Measurements from ENCODE around the gene PCSK6. TPM values are rescaled to one million over a fixed set of nuclear protein-coding genes. Genes with fewer than 3 reads are reported as not detected.

The PCSK6 gene
- total and polyA plus RNA-seq, 2 donors from 2014 or later = 3.8 to 7.3 TPM

DNA sequence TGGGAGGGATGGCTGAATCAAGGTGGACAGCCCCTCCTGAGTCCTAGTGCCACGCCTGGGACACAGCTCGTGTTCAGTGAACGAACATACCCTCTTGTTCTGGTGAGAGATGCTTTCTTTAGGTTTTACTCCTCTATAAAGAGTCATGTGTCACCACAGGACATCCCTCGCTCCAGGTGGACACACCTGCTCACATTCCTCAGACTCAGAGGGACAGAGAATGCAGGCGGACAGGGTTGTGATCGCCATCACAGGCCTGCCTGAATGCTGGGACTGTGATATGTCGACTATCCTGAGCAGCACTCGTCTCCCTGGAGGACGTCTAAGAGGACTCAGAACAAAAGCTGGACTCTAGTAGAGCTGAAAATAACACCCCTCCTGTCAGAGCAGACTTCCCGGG, 98.1 kb downstream of the PCSK6 start:
- FAIRE-seq = no peak
- H3K9me3 ChIP-seq (ENCODE audit: control insufficient read depth in 2 of 3, insufficient read depth in 1 of 3, low read length in 3 of 3) = no peaks in the 10 kb centered on the region

DNA sequence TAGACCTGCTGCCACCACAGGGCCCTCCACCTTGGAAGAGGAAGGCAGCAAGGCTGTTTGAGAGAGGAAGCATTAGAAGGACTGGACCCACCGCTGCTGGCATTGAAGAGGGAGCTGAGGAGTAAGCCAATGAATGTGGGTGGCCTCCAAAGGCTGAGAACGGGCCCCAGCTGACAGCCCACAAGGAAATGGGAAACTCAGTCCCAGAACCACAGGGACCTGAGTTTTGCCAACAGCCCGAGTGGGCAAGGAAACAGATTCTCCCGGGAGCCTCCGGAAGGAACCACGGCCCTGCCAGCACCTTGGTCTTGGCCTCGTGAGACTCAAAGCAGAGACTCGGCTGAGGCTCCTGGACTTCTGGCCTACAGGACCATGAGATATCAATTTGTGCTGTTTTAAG, 99.0 kb downstream of the PCSK6 start:
- FAIRE-seq (no peak), DNase-seq (no peak)
- intact Hi-C loops (cut with DNase I) = no loop called here
- no peak overlapping the region for H3K9ac ChIP-seq (ENCODE audit: low read length in 3 of 3)
- no peak overlapping the region for H3K4me3 ChIP-seq (ENCODE audit: low read length in 3 of 3)
- H3K27ac ChIP-seq (ENCODE audit: low read depth in 2 of 2, low read length in 2 of 2) = no peak overlapping the region
- H3K9me3 ChIP-seq (ENCODE audit: control insufficient read depth in 2 of 3, insufficient read depth in 1 of 3, low read length in 3 of 3) = no peaks in the 10 kb centered on the region
- no peaks in the 10 kb centered on the region for H3K36me3 ChIP-seq (ENCODE audit: control insufficient read depth in 2 of 3, insufficient read depth in 3 of 3, low read length in 3 of 3)
- TF ChIP-seq, protein P1, sequence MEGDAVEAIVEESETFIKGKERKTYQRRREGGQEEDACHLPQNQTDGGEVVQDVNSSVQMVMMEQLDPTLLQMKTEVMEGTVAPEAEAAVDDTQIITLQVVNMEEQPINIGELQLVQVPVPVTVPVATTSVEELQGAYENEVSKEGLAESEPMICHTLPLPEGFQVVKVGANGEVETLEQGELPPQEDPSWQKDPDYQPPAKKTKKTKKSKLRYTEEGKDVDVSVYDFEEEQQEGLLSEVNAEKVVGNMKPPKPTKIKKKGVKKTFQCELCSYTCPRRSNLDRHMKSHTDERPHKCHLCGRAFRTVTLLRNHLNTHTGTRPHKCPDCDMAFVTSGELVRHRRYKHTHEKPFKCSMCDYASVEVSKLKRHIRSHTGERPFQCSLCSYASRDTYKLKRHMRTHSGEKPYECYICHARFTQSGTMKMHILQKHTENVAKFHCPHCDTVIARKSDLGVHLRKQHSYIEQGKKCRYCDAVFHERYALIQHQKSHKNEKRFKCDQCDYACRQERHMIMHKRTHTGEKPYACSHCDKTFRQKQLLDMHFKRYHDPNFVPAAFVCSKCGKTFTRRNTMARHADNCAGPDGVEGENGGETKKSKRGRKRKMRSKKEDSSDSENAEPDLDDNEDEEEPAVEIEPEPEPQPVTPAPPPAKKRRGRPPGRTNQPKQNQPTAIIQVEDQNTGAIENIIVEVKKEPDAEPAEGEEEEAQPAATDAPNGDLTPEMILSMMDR (IDR thresholded peaks at IDR 0.05; ENCODE audit: borderline replicate concordance, extremely low read depth, insufficient read depth) = no peak
- H3K4me1 ChIP-seq (ENCODE audit: control insufficient read depth in 2 of 3, insufficient read depth in 2 of 3, low read depth in 1 of 3, low read length in 3 of 3) = no peaks in the 10 kb centered on the region
- H3K27me3 ChIP-seq (ENCODE audit: control insufficient read depth, insufficient read depth, low read length) = no peaks in the 10 kb centered on the region

More for the DNA sequence above, 98.1 kb downstream of the PCSK6 start:
- TF ChIP-seq, protein P1 (IDR thresholded peaks at IDR 0.05; ENCODE audit: borderline replicate concordance, extremely low read depth, insufficient read depth) = no peak
- Histone ChIP-seq H3K9ac (ENCODE audit: low read length in 3 of 3) (no peak overlapping the region), H3K27ac (ENCODE audit: low read depth in 2 of 2, low read length in 2 of 2) (no peak overlapping the region), H3K4me3 (ENCODE audit: low read length in 3 of 3) (no peak overlapping the region), H3K4me1 (ENCODE audit: control insufficient read depth in 2 of 3, insufficient read depth in 2 of 3, low read depth in 1 of 3, low read length in 3 of 3) (no peaks in the 10 kb centered on the region), H3K27me3 (ENCODE audit: control insufficient read depth, insufficient read depth, low read length) (no peaks in the 10 kb centered on the region), H3K36me3 (ENCODE audit: control insufficient read depth in 2 of 3, insufficient read depth in 3 of 3, low read length in 3 of 3) (no peaks in the 10 kb centered on the region)
- intact Hi-C loops (cut with DNase I) = no loop called here
- DNase-seq = no peak

DNA sequence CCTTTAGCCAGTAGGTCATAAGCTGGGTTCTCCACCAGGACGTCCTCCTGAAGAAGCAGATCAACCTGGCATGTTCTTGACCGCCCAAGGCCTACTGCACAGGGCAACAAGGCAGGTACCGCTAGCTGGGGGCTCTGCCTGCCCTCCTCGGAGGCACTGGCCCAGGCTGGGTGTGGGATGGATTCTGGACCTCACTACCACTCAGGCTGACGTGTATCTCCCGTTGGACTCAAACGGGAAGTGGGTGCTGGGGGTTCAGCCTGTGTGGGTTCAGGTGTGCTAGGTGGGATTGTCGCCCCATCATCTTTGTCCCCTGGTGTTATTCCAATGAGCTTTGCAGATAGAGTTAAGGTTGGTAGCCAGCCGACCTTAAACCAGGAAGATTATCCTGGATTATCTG, 99.4 kb downstream of the PCSK6 start:
- Histone ChIP-seq H3K4me1 (ENCODE audit: control insufficient read depth in 2 of 3, insufficient read depth in 2 of 3, low read depth in 1 of 3, low read length in 3 of 3) (no peaks in the 10 kb centered on the region), H3K9me3 (ENCODE audit: control insufficient read depth in 2 of 3, insufficient read depth in 1 of 3, low read length in 3 of 3) (no peaks in the 10 kb centered on the region), H3K27me3 (ENCODE audit: control insufficient read depth, insufficient read depth, low read length) (no peaks in the 10 kb centered on the region), H3K4me3 (ENCODE audit: low read length in 3 of 3) (no peak overlapping the region), H3K27ac (ENCODE audit: low read depth in 2 of 2, low read length in 2 of 2) (no peak overlapping the region), H3K9ac (ENCODE audit: low read length in 3 of 3) (no peak overlapping the region), H3K36me3 (ENCODE audit: control insufficient read depth in 2 of 3, insufficient read depth in 3 of 3, low read length in 3 of 3) (no peaks in the 10 kb centered on the region)
- DNase-seq (no peak), FAIRE-seq (no peak)
- TF ChIP-seq, protein P1 (IDR thresholded peaks at IDR 0.05; ENCODE audit: borderline replicate concordance, extremely low read depth, insufficient read depth) = no peak
- intact Hi-C loops (cut with DNase I) = no loop called here

DNA sequence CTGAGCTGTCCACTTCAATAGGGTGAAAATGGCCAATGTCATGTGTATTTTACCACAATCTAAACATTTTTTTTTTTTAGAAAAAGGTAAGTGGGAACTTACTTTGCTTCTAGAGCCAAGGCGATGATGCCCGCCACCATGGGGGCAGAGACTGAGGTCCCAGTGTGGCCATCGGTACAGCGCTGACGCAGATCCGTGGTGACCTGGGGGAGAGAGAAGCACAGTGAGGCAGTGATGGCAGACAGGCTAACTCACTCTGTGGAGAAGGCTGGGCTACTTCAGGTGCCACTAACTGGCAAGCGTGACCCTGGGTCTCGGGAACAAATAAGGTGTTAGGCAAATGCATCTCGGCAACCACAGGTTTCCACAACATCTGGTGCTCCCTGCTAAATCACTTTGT, 100.1 kb downstream of the PCSK6 start:
- Histone ChIP-seq H3K9ac (ENCODE audit: low read length in 3 of 3) (no peak overlapping the region), H3K27ac (ENCODE audit: low read depth in 2 of 2, low read length in 2 of 2) (no peak overlapping the region), H3K4me1 (ENCODE audit: control insufficient read depth in 2 of 3, insufficient read depth in 2 of 3, low read depth in 1 of 3, low read length in 3 of 3) (no peaks in the 10 kb centered on the region), H3K36me3 (ENCODE audit: control insufficient read depth in 2 of 3, insufficient read depth in 3 of 3, low read length in 3 of 3) (no peaks in the 10 kb centered on the region), H3K4me3 (ENCODE audit: low read length in 3 of 3) (no peak overlapping the region), H3K9me3 (ENCODE audit: control insufficient read depth in 2 of 3, insufficient read depth in 1 of 3, low read length in 3 of 3) (no peaks in the 10 kb centered on the region), H3K27me3 (ENCODE audit: control insufficient read depth, insufficient read depth, low read length) (no peaks in the 10 kb centered on the region)
- TF ChIP-seq, protein P1 (IDR thresholded peaks at IDR 0.05; ENCODE audit: borderline replicate concordance, extremely low read depth, insufficient read depth) = no peak
- no peak for DNase-seq
- intact Hi-C loops (cut with DNase I) = no loop called here
- no peak for FAIRE-seq
